ENCODE data around the gene ISM2. TPM values are rescaled to one million over a fixed set of nuclear protein-coding genes. Genes with fewer than 3 reads are reported as not detected.

ISM2 gene
- total RNA-seq, 2 donors from 2014 or later: 0.48 to 0.94 TPM

DNA sequence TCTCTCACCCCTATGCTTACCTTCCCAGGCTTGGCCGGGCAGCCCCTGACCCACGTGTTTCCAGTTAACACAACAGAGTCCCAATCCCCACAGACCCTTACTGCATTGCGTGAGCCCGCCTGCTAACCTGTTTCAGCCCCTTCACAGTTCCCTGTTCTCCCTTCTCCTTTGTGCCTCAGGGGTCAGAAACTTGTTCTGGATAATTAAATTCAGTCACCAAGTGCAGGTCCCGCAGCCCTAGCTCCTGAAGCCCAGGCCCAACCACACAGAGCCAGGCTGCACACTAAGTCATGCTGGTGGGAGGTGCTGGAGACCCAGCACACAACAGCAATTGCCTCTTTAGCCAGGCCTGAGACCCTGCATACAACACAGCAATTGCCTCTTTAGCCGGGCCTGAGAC lies 9.6 kb downstream of the ISM2 start:
- no peaks in the 10 kb centered on the region for H3K4me1 ChIP-seq
- H3K27ac ChIP-seq: no peak overlapping the region
- TF ChIP-seq, protein P1, sequence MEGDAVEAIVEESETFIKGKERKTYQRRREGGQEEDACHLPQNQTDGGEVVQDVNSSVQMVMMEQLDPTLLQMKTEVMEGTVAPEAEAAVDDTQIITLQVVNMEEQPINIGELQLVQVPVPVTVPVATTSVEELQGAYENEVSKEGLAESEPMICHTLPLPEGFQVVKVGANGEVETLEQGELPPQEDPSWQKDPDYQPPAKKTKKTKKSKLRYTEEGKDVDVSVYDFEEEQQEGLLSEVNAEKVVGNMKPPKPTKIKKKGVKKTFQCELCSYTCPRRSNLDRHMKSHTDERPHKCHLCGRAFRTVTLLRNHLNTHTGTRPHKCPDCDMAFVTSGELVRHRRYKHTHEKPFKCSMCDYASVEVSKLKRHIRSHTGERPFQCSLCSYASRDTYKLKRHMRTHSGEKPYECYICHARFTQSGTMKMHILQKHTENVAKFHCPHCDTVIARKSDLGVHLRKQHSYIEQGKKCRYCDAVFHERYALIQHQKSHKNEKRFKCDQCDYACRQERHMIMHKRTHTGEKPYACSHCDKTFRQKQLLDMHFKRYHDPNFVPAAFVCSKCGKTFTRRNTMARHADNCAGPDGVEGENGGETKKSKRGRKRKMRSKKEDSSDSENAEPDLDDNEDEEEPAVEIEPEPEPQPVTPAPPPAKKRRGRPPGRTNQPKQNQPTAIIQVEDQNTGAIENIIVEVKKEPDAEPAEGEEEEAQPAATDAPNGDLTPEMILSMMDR (IDR thresholded peaks at IDR 0.05): no peak
- no peak for DNase-seq (ENCODE audit: low spot score)
- no peak overlapping the region for H3K4me3 ChIP-seq
- H3K9me3 ChIP-seq: no peaks in the 10 kb centered on the region
- H3K36me3 ChIP-seq: no peaks in the 10 kb centered on the region
- no peaks in the 10 kb centered on the region for H3K27me3 ChIP-seq

DNA sequence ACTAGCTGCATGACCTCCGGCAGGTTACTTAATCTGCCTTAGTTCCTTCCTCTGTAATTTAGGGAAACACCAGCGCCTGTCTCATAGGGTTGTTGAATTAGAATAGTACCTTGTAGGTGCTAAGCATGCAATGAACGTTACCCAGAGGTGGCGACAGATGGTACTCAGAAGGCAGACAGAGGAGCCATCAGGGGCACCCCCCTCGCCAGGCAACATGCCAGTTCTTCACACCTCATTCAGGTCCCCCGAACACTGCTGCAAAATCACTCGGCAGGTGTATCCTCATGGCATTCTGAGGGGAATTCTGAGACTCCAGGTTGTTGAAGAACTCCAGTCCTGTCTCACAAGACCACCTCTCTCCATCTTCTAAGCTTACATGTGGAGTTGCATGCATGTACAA lies 10.1 kb downstream of the ISM2 start:
- Histone ChIP-seq H3K4me3 (no peak overlapping the region), H3K4me1 (no peaks in the 10 kb centered on the region), H3K27ac (no peak overlapping the region), H3K9me3 (no peaks in the 10 kb centered on the region), H3K27me3 (no peaks in the 10 kb centered on the region), H3K36me3 (no peaks in the 10 kb centered on the region)
- DNase-seq (ENCODE audit: low spot score): no peak
- TF ChIP-seq, protein P1 (IDR thresholded peaks at IDR 0.05): no peak

DNA sequence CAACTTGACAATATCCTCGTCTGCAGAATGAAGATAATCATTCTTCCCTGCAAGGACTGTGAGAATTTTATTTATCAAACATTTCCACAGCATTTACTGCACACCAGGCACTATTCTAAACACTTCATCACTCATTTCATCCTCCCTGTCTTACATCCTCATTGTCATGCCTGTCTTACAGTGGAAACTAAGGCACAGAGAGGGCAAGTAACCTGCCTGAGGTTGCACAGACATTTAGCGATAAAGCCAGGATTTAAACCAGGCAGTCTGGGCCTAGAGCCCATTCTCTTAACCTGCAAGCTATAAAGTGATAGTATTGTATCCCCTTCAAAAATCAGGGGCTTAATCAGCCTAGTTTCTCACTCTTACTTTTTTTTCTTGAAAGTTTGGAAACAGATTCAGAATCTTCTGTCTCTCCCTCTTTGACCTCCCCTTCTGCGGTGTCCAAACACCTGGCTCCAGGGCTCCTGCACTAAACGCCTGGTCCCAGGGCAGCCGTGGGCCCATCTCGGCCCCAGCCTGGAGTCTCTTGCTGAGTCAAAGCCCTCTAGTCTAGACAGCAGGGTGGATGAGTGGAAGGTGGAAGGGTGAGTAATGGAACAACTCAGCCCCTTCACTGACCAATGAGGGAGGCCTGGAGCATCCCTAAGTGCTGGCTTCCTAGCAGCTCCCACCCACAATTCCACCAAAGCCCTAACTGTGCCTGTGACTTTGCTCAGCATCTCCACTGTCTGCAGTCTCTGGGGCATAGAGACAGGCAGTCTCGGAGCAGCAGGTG lies 12.5 kb downstream of the ISM2 start:
- H3K4me1 ChIP-seq: no peaks in the 10 kb centered on the region
- H3K27me3 ChIP-seq: no peaks in the 10 kb centered on the region
- DNase-seq (ENCODE audit: low spot score): no peak
- no peaks in the 10 kb centered on the region for H3K36me3 ChIP-seq
- no peak overlapping the region for H3K27ac ChIP-seq
- H3K9me3 ChIP-seq: no peaks in the 10 kb centered on the region
- no peak overlapping the region for H3K4me3 ChIP-seq
- TF ChIP-seq, protein P1 (IDR thresholded peaks at IDR 0.05): no peak

DNA sequence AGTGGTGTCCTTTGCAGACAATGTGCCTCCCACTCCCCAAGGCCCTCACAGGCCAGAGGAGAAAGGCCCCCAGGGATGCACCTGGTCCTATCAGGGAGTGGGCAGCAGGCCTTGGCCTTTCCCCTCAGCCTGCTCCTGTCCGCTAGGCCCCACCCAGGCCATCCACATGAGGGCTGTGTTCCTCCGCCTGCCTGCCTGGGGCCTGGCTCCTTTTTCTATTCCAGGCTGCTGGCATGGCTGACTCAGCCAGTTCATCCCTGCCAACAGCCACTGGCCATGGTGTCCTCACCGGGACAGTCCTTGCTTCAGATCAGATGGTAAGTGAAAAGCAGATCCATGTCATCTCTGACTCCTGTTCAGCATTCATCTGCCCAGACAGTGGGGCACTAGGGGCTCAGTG lies 13.4 kb downstream of the ISM2 start:
- Histone ChIP-seq H3K4me3 (no peak overlapping the region), H3K36me3 (no peaks in the 10 kb centered on the region), H3K9me3 (no peaks in the 10 kb centered on the region), H3K4me1 (no peaks in the 10 kb centered on the region), H3K27ac (no peak overlapping the region), H3K27me3 (no peaks in the 10 kb centered on the region)
- DNase-seq (ENCODE audit: low spot score): no peak
- TF ChIP-seq, protein P1 (IDR thresholded peaks at IDR 0.05): no peak

DNA sequence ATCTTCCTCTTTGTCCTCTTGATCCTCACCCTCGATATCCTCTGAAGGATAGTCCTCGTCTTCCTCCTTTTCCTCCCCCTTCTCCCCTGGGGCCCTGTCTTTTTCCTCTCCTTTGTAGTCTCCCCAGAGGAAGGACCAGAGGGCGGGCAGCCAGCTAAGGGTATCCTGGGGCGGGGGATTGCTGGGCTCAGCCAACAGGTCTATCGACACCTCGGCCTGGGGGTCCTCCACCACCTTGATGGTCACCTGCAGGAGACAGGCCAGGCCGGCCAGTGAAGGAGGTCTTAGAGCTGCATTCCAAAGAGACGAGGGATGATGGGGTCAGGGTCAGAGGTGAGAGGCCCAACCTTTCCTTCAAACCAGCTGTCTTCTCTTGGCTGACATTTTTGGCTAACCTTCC lies 16.2 kb downstream of the ISM2 start:
- Histone ChIP-seq H3K4me3 (no peak overlapping the region), H3K9me3 (no peaks in the 10 kb centered on the region), H3K27ac (no peak overlapping the region), H3K36me3 (no peaks in the 10 kb centered on the region), H3K4me1 (no peaks in the 10 kb centered on the region), H3K27me3 (no peaks in the 10 kb centered on the region)
- TF ChIP-seq, protein P1 (IDR thresholded peaks at IDR 0.05): no peak
- DNase-seq (ENCODE audit: low spot score): no peak

DNA sequence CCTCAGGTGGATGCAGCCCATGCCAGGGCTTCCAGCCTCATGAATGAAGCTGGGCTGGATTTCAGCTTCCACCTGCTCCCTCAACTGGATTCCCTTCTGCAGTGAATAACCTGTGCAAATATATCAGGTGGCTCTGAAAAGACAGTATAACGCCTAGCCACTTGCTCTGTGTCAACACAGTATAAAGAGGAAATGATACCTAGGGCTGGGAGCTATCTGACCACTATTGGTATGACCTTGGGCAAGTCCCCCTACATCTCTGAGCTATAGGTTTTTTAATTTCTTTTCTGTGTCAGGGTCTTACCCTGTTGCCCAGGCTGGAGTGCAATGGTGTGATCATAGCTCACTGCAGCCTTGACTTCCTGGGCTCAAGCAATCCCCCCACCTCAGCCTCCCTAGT lies 19.8 kb downstream of the ISM2 start:
- TF ChIP-seq, protein P1 (IDR thresholded peaks at IDR 0.05): no peak
- Histone ChIP-seq H3K27ac (no peak overlapping the region), H3K27me3 (no peaks in the 10 kb centered on the region), H3K36me3 (no peaks in the 10 kb centered on the region), H3K4me1 (no peaks in the 10 kb centered on the region), H3K9me3 (no peaks in the 10 kb centered on the region), H3K4me3 (no peak overlapping the region)
- no peak for DNase-seq (ENCODE audit: low spot score)

Data from right atrium auricular region (tissue), 2 donors.